HG03575 (cell line): ENCODE measurements around the gene EXOC4.

Experiments used
- ATAC-seq: cut with Tn5 transposase; IDR thresholded peaks from one replicate; pipeline ENCODE4 v1.9.1; 2021; ENCODE audit not compliant: unreplicated experiment, insufficient number of reproducible peaks, low FRiP score; ENCODE audit errors: extremely low read depth

EXOC4 gene

DNA sequence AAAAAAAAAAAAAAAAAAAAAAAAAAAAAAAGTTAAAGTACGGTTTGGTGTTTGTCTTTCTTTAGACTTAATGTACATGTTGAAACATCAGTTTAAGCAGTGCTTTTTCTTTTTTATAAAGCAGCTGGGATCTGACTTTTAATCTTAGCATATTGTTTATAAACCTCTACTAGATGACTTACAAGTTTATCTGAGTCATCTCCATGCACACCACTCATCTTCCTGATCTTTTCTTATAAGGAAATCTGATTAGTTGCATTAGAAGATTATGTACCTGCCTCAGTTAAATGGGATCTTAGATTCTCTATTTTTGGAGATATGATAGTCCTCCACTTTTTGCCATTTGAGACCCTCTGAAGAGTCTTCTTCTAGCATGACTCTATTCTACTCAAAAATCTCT is 482.3 kb downstream of the EXOC4 start:
- no peak for ATAC-seq

DNA sequence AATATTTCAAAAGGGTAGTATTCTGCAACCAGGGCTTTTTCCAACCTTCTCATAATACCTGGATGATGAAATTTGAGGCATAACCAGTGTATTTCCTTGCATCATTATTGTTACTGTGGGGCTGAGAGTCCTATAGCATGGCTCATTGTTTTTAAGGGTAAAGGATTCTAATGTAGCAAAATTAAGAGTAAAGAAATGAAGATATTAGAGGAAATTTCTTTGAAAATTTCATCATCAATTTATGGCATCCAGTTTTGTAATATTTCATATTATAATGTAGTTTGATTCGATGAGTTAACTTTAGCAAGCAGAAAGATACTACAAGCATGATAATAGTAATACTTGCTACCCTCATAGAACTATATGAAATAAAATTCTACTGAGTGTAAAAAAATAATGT is 486.9 kb downstream of the EXOC4 start:
- ATAC-seq: no peak

DNA sequence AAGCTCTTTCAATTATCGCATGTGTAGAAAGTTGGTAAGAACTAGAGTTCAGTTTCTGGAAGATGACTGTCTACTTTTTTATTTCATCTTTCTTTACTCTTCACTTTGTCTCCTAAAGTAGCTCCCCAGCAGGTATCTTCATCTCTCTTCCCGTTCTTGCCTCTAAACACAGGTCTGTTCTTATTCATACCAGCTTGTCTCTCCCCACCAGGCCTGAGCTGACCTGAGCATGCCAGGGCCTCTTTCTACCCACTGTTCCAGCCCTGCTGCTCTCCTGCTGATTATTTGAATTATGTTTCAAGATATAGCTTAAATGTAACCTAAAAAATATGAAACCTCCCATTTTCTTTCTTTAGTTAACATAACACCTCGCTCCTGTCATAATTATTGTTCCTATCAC is 488.2 kb downstream of the EXOC4 start:
- no peak for ATAC-seq

DNA sequence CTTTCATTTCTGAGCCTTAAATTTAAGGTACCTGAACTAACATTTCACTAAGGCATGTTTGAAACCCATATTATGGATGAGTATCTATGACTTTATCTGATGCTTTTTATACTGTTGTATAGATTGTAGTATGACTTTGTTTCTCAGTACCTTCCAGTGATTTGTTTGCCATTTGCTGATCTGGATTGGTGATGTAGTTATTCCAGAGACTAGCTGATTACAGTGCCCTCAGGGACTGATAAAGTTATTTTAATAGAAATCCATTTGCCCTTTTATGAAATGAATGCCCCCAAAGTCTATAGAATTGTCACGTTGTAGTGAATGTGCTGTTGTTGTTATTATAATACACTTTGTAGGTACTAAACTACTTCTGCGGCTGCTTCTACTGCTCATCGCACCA is 488.8 kb downstream of the EXOC4 start:
- no peak for ATAC-seq

DNA sequence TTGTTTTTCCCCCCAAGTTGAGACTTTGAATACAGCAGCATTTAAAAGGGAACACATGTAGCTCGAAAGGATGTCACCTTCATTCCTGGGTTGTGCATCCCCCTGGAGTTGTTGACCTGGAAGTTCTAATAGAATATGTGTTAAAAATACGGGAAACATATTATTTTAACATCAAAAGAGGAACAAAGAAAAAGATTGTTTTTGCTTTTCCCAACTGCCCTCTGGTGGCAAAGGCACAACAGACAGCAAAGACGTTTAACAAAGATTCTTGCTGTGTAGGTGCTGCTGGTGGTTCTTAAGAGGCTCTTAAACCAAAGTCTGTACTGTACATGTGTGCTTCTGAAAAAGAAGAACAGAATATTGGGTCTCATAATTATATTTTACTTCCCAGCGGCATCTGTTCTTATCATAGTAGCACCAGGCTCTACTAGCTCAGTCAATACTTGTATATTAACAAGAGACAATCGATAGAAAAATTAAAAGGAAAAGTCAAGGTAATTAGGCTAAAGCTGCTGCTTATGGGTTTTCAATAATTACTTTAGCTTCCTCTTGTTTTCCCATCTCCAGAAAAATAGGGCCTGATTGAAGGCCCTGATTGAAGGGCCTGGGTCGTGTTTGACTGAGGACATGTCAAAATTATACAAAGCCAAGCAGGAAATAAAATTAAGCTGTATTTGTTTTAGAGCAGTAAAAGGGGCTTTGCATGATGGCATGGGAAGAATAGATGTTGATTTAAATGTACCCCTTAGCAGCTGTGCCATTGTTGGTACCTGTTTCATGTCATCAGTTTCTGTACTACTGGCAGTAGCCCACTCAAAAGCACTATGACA is 490.0 kb downstream of the EXOC4 start:
- no peak for ATAC-seq

DNA sequence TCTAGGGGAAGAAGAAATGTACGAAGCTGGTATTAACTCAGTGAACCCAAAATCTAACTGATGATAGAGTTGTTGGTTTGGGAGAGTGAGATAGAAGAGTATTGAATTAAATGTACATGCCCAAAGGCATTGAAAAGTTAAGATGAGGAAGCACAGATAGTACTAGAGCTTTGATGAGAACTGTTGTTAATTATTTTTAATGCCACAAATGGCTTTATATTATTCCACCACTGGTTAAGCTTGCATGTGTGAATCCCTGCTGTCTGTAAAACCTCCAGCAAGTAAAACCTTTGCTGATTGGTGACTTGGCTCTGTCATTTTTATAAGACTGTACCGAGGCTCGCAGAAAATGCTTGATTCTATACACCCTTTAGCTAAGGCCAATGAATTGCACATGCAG is 491.6 kb downstream of the EXOC4 start:
- ATAC-seq: no peak

DNA sequence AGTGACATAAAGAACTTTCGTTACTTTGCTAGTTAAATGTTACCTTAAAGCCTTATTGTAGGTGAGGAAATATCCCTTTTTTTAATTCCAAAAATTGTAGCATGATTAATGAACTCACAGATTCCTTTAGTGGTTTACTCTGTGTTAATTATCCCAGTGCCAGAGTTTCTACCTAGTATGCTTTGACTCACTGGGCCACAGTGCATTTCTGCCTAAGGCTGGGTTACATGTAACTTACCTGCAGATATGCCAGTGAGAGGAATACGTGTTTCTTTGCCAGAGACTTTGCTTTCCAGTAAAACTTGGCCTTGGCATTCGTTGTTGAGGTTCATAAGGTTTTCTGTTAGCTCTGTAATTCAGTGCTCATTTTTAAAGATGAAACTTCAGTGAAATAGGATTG is 493.4 kb downstream of the EXOC4 start:
- no peak for ATAC-seq

DNA sequence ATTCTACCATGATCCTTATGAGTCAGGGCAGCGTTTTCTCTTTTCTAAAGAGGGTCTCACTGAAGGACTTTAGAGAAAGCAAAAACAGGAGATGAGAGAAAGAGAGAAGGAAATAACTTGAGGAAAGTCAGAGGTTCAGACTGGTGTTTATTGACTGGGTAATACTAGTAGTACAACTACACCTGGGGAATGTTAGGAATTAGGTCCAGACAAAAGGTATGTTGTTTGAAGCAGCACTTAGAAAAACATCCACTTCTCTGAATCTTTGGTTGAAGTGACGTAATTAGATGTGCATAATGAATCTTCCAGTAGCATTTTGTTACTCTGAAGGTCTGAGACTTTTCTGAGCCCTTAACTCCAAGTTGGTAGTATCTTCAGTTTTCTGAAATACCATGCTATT is 494.0 kb downstream of the EXOC4 start:
- no peak for ATAC-seq

DNA sequence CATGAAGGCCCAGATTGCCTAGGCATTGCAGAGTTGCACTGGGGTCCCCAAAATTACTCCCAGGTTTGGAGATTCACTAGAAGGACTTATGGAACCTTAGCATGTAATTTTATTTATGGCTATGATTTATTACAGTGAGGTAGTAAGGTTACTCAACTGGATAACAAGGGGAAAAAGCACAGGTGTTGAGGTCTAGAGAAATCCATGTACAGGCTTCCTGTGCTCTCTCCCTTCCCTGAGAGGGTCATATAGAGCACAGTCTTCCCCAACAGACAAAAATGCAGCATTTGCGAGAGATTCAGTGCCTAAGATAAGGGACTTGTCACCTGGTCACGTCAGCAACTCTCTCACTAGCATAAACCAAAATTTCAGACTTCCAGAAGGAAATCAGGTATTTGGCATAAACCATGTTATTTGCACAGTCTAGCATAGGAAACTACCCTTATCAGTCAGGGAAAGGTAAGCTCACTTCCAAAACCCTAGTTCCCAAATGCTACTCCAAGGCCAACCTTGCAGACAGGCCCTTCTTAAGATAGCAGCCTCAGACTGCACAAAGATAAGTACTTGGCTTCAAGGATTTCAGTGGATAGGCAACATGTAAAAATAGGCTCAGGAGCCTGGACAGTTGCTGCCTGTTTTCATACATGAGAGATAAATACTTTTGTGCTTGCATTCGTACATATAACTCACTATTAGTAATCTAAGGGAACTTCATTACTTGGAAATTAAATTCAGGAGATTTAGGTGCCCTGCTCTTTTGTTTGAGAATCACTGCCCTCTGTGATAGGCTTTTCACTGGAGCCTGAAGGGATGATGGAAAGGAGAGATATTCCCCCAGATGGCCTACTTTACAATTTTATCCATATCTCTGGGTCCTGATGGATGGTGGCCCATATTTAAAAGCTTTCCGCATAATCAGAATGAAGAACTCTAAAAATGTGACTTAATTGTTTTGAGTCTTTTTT is 495.8 kb downstream of the EXOC4 start:
- ATAC-seq: no peak

DNA sequence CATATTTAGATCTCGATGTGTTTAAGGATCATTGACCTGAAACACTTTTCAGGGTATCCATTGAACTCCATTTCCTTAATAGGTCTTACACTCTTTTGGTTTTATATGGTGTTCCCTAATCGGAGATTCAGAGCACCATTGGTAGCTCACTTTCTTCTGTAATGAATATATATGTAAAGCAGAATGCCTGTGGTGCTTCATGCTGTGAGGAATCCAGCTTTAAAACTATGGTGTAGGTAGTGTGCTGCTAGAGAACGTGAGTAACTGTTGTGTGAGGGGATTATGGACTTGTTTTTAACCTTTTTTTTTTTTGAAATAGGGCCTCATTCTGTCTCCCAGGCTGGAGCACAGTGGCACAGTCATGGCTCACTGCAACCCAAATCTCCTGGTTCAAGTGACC is 497.4 kb downstream of the EXOC4 start:
- no peak for ATAC-seq

DNA sequence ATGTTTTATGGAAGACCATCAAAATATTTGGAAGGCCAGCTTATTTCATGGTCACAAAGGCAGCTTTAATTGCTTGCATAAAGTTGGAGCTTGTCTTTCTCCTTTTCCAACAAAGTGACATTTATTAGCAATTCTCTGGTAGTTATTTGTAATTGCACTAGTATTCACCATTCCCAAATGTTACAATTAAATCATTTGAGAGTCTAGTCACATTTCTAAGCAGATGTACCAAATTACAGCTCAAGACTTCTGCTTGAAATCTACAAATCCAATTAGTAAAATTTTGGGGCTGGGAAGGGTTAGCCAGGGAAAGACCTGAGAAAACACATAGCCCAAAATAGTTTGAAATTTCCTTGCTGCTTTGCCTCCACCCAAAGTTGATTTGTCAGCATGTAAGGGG is 498.2 kb downstream of the EXOC4 start:
- no peak for ATAC-seq

DNA sequence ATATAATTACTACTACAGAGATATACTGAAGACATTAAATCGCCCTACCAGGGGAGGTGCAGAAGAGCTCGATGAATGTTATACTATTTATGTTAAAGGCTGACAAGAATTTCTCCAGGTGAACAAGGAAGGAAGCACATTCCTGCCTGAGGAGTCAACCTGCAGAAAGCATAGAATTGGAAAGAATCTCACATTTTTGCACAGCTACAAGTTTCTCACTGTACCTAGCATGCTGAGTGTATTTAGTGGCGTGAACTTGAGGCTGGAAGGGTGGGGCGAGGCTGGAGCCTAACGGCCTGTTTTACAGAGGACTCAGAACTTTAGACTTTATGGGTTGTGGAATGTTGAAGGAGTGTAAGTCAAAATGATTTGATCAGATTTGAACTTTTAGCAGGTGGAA is 500.6 kb downstream of the EXOC4 start:
- no peak for ATAC-seq

DNA sequence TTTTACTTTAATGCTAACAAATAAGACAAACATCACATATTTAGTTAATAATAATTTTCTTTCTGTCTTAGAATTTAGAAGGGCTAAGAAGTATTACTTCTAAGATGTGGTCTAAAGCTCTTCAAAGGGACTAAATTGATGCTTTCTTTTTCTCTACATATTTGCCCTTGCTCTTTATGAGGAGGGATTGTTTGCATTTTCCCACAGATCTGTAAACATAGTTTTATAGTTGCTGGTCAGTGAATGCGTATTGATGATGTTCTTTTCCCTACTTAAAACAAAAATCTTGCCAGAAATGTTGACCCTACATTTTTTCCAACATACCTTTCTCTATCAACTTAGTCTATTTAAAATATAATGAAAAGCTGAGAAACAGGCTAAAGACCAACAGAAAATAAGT is 501.8 kb downstream of the EXOC4 start:
- no peak for ATAC-seq

DNA sequence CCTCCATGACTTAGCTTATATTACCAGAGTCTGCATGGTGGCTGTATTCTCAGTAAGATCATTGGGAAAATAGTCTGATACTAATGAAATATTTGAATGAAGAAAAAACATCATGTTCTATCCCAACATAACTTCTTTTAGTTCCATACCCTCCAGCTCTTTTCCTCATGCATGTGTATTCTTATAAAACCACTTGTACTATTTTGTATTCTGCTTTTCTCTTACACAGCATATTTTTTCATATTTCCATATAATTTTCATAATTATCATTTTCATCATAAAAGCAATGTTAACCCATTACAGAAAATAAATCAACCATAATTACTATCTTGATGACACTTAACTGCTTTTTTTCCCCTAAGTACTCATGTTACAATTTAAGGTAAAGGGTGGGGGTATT is 503.0 kb downstream of the EXOC4 start:
- ATAC-seq: no peak

DNA sequence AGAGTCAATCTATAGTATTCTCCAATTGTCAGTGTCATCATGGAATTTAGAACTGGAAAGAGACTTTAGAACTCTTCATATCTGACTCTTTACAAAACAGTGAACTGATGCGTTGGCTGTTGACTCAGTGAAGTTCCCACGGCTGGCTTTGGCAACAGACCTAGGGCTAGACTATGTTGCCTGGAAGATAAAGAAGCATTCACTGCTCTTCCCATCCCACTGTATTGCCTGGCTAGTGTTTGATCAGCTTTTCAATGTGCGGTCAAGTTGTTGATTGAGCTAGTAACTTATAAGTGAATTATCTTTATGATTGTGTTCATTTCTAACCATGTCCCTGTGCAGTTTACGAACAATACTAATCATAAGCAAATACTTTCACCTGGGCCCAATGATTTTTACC is 508.6 kb downstream of the EXOC4 start:
- ATAC-seq: no peak

DNA sequence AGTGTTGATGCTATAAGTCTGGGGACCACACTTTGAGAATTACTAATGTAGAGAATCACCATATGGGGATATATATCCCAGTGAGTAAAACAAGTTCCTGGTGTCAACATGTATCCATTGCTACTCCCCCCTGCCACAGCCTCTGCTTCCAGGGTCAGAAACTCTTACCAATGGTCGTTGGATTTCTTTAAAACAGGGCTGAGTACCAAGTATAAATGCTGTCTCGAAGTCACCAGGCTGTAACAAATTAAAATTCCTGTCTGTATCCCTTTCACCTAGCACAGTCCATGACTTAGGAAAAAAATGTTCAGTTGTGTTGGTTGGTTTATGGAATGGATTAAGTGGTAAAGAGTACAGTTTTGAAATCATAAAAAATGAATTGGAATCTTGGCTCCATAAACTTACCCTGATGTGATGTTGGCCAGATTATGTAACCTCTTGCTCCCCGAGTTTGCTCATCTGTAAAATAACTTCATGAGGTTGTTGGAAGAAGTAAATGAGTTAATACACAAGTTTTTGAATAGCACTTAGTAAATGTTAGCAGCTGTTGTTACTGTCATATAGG is 510.3 kb downstream of the EXOC4 start:
- no peak for ATAC-seq

DNA sequence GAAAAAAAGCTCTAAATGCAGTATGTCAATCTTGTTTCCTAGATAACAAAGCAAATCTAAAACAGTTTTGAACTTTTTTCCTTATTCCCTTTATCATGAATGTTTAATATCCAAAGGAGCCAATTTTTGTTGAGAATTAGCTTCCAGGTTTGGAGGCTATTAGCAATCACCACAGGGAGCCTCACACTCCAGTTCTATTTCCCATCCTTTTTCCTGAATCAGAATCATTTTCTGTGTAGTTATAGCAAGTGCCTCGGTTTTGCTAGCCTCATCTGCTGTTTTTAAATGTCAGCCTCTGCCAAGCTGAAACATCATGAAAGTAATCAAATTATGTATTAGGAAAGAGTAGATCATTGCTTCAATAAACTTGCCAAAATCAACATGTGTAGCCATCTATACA is 516.8 kb downstream of the EXOC4 start:
- no peak for ATAC-seq

DNA sequence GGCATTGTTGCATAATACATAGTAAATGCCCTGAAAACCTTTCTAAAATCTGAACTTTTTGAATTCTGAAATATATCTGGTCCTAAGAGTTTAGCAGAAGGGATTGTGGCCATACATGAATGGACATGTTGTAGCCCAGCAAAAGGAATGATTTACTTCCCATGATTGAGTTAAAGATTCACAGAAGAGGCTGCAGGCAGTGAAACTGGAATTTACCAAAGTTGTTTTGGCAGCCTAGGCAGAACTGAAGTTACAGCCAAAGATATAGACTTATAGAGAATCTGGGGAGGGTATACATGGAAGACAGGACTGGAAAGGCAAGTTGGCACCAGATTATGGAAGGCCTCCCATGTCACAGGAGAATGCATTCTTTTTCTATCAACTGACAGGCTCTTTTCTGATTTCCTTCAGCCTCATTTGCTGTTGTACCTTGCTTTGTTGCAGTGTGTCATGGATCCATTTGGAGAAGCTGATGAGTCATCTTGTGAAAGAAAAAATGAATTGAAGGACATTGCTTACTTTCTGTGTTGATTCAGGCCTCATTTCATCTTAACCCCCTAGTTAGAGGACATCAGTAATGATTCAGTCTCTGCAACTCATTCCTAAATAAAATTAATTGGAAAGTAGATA is 518.1 kb downstream of the EXOC4 start:
- ATAC-seq: no peak

DNA sequence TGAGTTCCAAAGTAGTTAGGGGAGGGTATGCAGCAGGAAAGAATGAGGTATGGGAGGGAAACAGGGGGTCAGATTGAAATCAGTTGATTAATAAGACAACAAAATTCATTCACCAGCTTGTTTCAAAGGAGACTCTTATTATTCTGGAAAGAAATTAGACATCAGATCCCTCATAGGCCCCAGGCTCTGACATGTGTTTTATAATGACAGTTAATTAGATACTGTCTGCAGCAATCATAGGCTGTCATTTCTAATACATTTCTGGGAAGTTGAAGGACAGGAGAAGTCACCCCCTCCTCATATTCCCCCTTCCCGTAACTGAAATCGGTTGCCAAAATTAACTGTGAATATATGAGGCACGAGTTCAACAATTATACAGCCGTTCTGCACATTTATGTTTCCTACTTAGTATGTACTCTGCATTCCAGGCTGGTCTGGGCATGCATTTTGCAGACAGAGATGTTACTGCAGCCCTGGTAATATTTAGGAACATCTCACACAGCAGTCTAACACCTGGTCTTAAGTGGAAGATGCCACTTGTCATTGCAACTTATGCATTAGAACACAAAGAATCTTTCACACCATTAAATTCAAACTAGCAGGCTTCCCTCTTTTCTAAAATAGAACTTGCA is 519.0 kb downstream of the EXOC4 start:
- ATAC-seq: no peak
